Stimulated activated CD8-positive, alpha-beta memory T cell treated with anti-CD3 and anti-CD28 coated beads, Interleukin-7, amount 100 ng/mL, for 1 hour (primary cell): ENCODE results near the gene CFAP61.
"Not testable (repeated sequence)": the region's sequence is repeated elsewhere in the genome, so short reads cannot be mapped to it uniquely, and the experiment has no call there.

Experiments used
- DNase-seq, 2 donors: peaks; one replicate each; pipeline ENCODE4 v3.0.0-alpha.2; 2020; ENCODE audit warnings: low read depth in 2 of 2

Gene CFAP61

GRCh38 chr20:20322912-20323311 lies 270.6 kb downstream of the CFAP61 start:
- DNase-seq, result no peak

GRCh38 chr20:20327746-20328145 lies 275.4 kb downstream of the CFAP61 start:
- no peak for DNase-seq

GRCh38 chr20:20329564-20329963 lies 277.2 kb downstream of the CFAP61 start:
- DNase-seq, result no peak

- DNase-seq, result no peak
Observed at GRCh38 chr20:20331156-20331555, 278.8 kb downstream of the CFAP61 start.

- DNase-seq, result no peak
Observed at GRCh38 chr20:20331817-20332216, 279.5 kb downstream of the CFAP61 start.

GRCh38 chr20:20333866-20334265 lies 281.5 kb downstream of the CFAP61 start:
- no peak for DNase-seq

- no peak for DNase-seq
Observed at GRCh38 chr20:20334489-20334888, 282.2 kb downstream of the CFAP61 start.

- no peak for DNase-seq
Observed at GRCh38 chr20:20338133-20338730, 285.9 kb downstream of the CFAP61 start.

- DNase-seq, result no peak
Observed at GRCh38 chr20:20340443-20340842, 288.1 kb downstream of the CFAP61 start.

- DNase-seq, result no peak
Observed at GRCh38 chr20:20341371-20341770, 289.0 kb downstream of the CFAP61 start.

GRCh38 chr20:20342066-20342465 lies 289.7 kb downstream of the CFAP61 start:
- DNase-seq, result no peak

- no peak for DNase-seq
Observed at GRCh38 chr20:20343932-20344331, 291.6 kb downstream of the CFAP61 start.

GRCh38 chr20:20344476-20344875 lies 292.1 kb downstream of the CFAP61 start:
- DNase-seq, result no peak

- no peak for DNase-seq
Observed at GRCh38 chr20:20353576-20353975, 301.2 kb downstream of the CFAP61 start.

- not testable (repeated sequence) for DNase-seq
Observed at GRCh38 chr20:20355503-20355902, 303.2 kb downstream of the CFAP61 start.

GRCh38 chr20:20358801-20359200 lies 306.5 kb downstream of the CFAP61 start:
- DNase-seq, result no peak

- no peak for DNase-seq
Observed at GRCh38 chr20:20359628-20360027, 307.3 kb downstream of the CFAP61 start.

- DNase-seq, result no peak
Observed at GRCh38 chr20:20360464-20360863, 308.1 kb downstream of the CFAP61 start.

- no peak for DNase-seq
Observed at GRCh38 chr20:20362774-20363433, 310.6 kb downstream of the CFAP61 start.

GRCh38 chr20:20363434-20363798 lies 311.1 kb downstream of the CFAP61 start:
- no peak for DNase-seq

- no peak for DNase-seq
Observed at GRCh38 chr20:20363799-20364592, 311.7 kb downstream of the CFAP61 start.

GRCh38 chr20:20364593-20365479 lies 312.5 kb downstream of the CFAP61 start:
- no peak for DNase-seq
